PC-9 (cell line): ENCODE results near the gene TXNDC16. TPM values are rescaled to one million over a fixed set of nuclear protein-coding genes. Genes with fewer than 3 reads are reported as not detected.

Source experiments
- BruUV-seq: library from RNA; stranded (reverse); fragments of 400-500 nt; replicated peaks from 2 replicates; lab custom pipeline; 2021; lab: Mats Ljungman, UMichigan
- CTCF ChIA-PET: fragments of 300-600 bp; sonication (Branson Sonifier 250); formaldehyde crosslinking; loops from one replicate; lab custom pipeline; 2022; ENCODE audit warnings: antibody characterized with exemption; lab: Charles Lee
- POLR2A ChIA-PET: fragments of 300-600 bp; sonication (Branson Sonifier 250); formaldehyde crosslinking; loops from one replicate; lab custom pipeline; 2022; ENCODE audit warnings: antibody characterized with exemption; ENCODE audit not compliant: unreplicated experiment; lab: Charles Lee
- DNase-seq, 2 experiments: peaks; one replicate each; pipeline versions ENCODE4 v3.0.0 to v3.0.0-alpha.2; 2015 to 2022; ENCODE audit warnings: mixed read lengths in 1 of 2
- H2AFZ ChIP-seq: fragments of 200-600 bp; sonication (generic); 2 replicates; pipeline ENCODE4 v1.8.1; 2017; ENCODE audit warnings: antibody characterized with exemption
- H3F3A ChIP-seq: fragments of 200-600 bp; sonication (generic); 2 replicates; pipeline ENCODE4 v1.8.1; 2017; ENCODE audit warnings: antibody characterized with exemption, mild to moderate bottlenecking, low read depth; ENCODE audit not compliant: insufficient read depth
- H3K27ac ChIP-seq: fragments of 200-600 bp; sonication (generic); 2 replicates; pipeline ENCODE4 v1.6.1; 2016; ENCODE audit warnings: mixed run types
- H3K27me3 ChIP-seq: fragments of 200-600 bp; sonication (generic); 2 replicates; pipeline ENCODE4 v1.6.1; 2016; ENCODE audit warnings: low read depth, mixed run types; ENCODE audit not compliant: insufficient read depth
- H3K36me3 ChIP-seq: fragments of 200-600 bp; sonication (generic); 2 replicates; pipeline ENCODE4 v1.6.1; 2016; ENCODE audit warnings: low read depth, mixed run types
- H3K4me1 ChIP-seq: fragments of 200-600 bp; sonication (generic); replicated peaks from 2 replicates; pipeline ENCODE4 v1.6.1; 2016; ENCODE audit warnings: mixed run types; ENCODE audit not compliant: insufficient read depth
- H3K4me2 ChIP-seq: fragments of 200-600 bp; sonication (generic); 2 replicates; pipeline ENCODE4 v1.6.1; 2017; ENCODE audit warnings: mixed run types
- H3K4me3 ChIP-seq: fragments of 200-600 bp; sonication (generic); 2 replicates; pipeline ENCODE4 v1.6.1; 2016; ENCODE audit warnings: mixed run types
- H3K79me2 ChIP-seq: fragments of 200-600 bp; sonication (generic); 2 replicates; pipeline ENCODE4 v1.6.1; 2017; ENCODE audit warnings: low read depth, mixed run types
- H3K9me2 ChIP-seq: fragments of 200-600 bp; sonication (generic); 2 replicates; pipeline ENCODE4 v1.8.1; 2017; ENCODE audit warnings: mild to moderate bottlenecking; ENCODE audit not compliant: insufficient read depth
- H3K9me3 ChIP-seq: fragments of 200-600 bp; sonication (generic); 2 replicates; pipeline ENCODE4 v1.8.1; 2016; ENCODE audit warnings: low read depth; ENCODE audit not compliant: insufficient read depth
- H4K20me1 ChIP-seq: fragments of 200-600 bp; sonication (generic); 2 replicates; pipeline ENCODE4 v1.8.1; 2017; ENCODE audit not compliant: insufficient read depth
- CTCF ChIP-seq: fragments of 200-600 bp; sonication (generic); conservative IDR thresholded peaks from 2 replicates; pipeline ENCODE4 v1.6.1; 2017; ENCODE audit warnings: mixed run types, antibody characterized with exemption, mild to moderate bottlenecking, moderate library complexity
- EZH2 ChIP-seq: fragments of 200-600 bp; sonication (generic); IDR thresholded peaks from 2 replicates; pipeline ENCODE4 v1.8.0; 2017; ENCODE audit warnings: antibody characterized with exemption, low read depth
- intact Hi-C: fragments of 100-400 bp; cut with micrococcal nuclease; formaldehyde crosslinking; loops from one replicate; pipeline ENCODE4 v1.10.0; 2022; ENCODE audit not compliant: unreplicated experiment
- total RNA-seq: library from RNA; stranded (reverse); gene quantifications from 2 replicates; pipeline ENCODE4 v1.2.3, GENCODE V29; 2021

The TXNDC16 gene
- total RNA-seq, 1 experiment from 2014 or later: 5.7 TPM

DNA sequence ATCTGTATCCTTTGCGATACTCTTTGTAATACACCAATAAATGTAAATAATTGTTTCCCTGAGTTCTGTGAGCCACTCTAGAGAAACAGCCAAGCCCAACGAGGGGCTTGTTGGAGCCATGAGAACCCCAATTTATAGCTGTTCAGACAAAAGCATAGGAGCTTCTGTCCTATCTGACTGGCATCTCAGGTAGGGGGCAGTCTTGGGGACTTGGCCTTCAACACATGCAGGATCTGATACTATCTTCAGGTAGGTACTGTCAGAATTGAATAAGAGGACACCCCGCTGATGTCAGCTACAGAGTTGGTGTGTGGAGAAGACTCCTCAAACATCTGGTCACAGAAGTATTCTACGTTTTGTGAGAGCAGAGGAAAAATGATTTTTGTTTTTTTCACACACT, 25.3 kb downstream of the TXNDC16 start:
- H3K27me3 ChIP-seq: no peaks in the 10 kb centered on the region
- intact Hi-C loops: no loop called here
- H3K9me2 ChIP-seq: no peaks in the 10 kb centered on the region
- no peak overlapping the region for H3K27ac ChIP-seq
- H3K36me3 ChIP-seq: no peaks in the 10 kb centered on the region
- POLR2A ChIA-PET: interaction anchor here (0.7 to 0.9 kb wide), 2 partner anchors 15 to 96 kb away, joined by 3 to 5 read pairs; no protein-coding TSS in a partner anchor
- TF ChIP-seq EZH2: no peak
- TF ChIP-seq CTCF: no peak
- no peak overlapping the region for H3K4me3 ChIP-seq
- BruUV-seq: no TSS peak
- no peak overlapping the region for H2AFZ ChIP-seq
- no peak overlapping the region for H3K4me2 ChIP-seq
- no peaks in the 10 kb centered on the region for H3K9me3 ChIP-seq
- CTCF ChIA-PET: no interaction called here
- DNase-seq: no peak
- no peaks in the 10 kb centered on the region for H3K4me1 ChIP-seq
- no peaks in the 10 kb centered on the region for H4K20me1 ChIP-seq
- H3F3A ChIP-seq: no peaks in the 10 kb centered on the region
- H3K79me2 ChIP-seq: no peaks in the 10 kb centered on the region

DNA sequence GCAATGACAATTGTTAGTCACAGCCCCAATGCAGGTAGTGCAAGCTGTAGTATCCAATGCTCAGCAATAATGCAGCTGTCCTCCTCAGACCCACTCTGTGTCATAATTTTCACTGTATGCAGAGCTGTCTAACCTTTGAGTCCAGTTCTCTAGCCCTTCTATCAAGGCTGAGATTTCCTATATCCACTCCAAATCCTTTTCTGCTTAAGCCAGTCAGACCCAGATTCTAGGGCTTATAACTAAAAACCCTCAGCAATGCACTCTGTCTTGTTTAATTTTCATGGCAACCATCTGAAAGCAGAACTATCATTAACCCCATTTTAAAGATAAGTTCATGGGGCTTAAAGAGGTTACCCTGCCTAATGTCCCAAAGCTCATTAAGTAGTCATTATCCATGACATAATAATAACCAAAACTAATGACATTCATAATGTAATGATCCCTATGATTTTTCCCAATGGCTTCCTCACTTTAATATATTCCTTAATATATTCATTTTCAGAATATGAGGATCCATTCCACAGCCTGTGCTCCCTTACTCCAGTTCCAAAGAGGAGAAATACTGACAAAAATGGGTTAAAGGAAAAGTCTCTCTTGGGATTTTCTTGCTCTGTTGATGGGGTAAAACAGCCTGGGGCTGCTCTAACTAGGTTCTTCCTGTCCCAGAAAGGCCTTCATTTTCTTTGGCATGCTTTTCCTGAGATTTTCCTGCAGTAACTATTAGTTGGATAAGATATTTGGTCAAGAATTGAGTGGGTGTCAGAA, 29.5 kb downstream of the TXNDC16 start:
- H2AFZ ChIP-seq: no peak overlapping the region
- no peaks in the 10 kb centered on the region for H4K20me1 ChIP-seq
- no peaks in the 10 kb centered on the region for H3K36me3 ChIP-seq
- no peaks in the 10 kb centered on the region for H3K79me2 ChIP-seq
- BruUV-seq: no TSS peak
- no peak overlapping the region for H3K4me2 ChIP-seq
- DNase-seq: no peak
- H3K9me3 ChIP-seq: no peaks in the 10 kb centered on the region
- H3K4me3 ChIP-seq: no peak overlapping the region
- CTCF ChIA-PET: no interaction called here
- POLR2A ChIA-PET: no interaction called here
- no peaks in the 10 kb centered on the region for H3K4me1 ChIP-seq
- H3F3A ChIP-seq: no peaks in the 10 kb centered on the region
- H3K9me2 ChIP-seq: no peaks in the 10 kb centered on the region
- TF ChIP-seq EZH2: no peak
- TF ChIP-seq CTCF: no peak
- H3K27ac ChIP-seq: no peak overlapping the region
- H3K27me3 ChIP-seq: no peaks in the 10 kb centered on the region
- intact Hi-C loops: no loop called here

GRCh38 chr14:52522033-52522432, 30.3 kb downstream of the TXNDC16 start:
- no peaks in the 10 kb centered on the region for H3F3A ChIP-seq
- POLR2A ChIA-PET: no interaction called here
- H3K4me3 ChIP-seq: no peak overlapping the region
- BruUV-seq: no TSS peak
- intact Hi-C loops: no loop called here
- no peaks in the 10 kb centered on the region for H3K9me3 ChIP-seq
- H3K4me2 ChIP-seq: no peak overlapping the region
- no peaks in the 10 kb centered on the region for H3K4me1 ChIP-seq
- no peak overlapping the region for H2AFZ ChIP-seq
- no peaks in the 10 kb centered on the region for H3K27me3 ChIP-seq
- no peaks in the 10 kb centered on the region for H3K79me2 ChIP-seq
- H3K36me3 ChIP-seq: no peaks in the 10 kb centered on the region
- no peak for TF ChIP-seq EZH2
- no peak for TF ChIP-seq CTCF
- CTCF ChIA-PET: no interaction called here
- H3K27ac ChIP-seq: no peak overlapping the region
- DNase-seq: no peak
- no peaks in the 10 kb centered on the region for H3K9me2 ChIP-seq
- H4K20me1 ChIP-seq: no peaks in the 10 kb centered on the region
